Gastroesophageal sphincter (tissue), 3 donors: ENCODE measurements around the gene CSTF2.

Experiments used
- POLR2AphosphoS5 ChIP-seq: sonication (generic); formaldehyde crosslinking; IDR thresholded peaks from one replicate; pipeline ENCODE4 v1.6.1; 2017; ENCODE audit warnings: antibody characterized with exemption
- TF ChIP-seq, protein P1 (sequence below), 4 experiments: fragments of 200-600 bp in 2 of 4; fragments of 450-650 bp in 2 of 4; sonication (generic) in 1 of 4; IDR thresholded peaks; one replicate each; pipeline ENCODE4 v1.5.1; 2017 to 2019; ENCODE audit warnings: antibody characterized with exemption in 4 of 4, mild to moderate bottlenecking in 2 of 4, moderate library complexity in 2 of 4

DNA sequence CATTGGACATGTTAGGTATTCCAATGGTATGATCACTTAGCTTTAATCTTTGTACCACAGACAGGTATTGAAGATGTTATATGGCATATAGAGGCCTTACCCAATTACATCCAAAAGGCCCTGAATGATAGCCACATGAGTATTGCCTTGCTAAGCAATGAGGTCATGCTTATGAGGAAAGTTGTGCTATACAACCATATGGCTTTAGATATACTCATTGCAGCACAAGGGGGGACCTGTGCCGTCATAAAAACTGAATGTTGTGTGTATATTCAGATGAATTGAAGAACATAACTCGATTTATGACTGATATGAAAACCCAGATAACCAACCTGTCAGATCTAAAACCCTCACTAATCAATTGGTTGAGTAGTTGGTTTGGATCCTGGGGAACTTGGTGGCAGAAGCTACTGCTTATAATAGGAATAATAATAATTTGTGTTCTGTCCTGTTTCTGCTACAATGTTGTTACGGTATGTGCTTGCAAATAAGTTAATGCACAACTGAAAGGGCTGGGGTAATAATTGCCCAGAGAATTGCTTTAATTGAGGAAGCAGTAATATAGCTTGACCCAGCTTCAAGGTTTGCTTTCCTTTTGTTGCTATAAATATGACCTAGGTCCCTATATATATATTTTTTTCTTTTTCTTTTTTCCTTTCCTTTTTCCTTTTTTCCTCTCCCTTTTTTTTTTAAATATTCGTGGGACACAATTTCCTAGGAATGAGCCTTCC, 21.5 kb upstream of the CSTF2 start:
- TF ChIP-seq, protein P1, sequence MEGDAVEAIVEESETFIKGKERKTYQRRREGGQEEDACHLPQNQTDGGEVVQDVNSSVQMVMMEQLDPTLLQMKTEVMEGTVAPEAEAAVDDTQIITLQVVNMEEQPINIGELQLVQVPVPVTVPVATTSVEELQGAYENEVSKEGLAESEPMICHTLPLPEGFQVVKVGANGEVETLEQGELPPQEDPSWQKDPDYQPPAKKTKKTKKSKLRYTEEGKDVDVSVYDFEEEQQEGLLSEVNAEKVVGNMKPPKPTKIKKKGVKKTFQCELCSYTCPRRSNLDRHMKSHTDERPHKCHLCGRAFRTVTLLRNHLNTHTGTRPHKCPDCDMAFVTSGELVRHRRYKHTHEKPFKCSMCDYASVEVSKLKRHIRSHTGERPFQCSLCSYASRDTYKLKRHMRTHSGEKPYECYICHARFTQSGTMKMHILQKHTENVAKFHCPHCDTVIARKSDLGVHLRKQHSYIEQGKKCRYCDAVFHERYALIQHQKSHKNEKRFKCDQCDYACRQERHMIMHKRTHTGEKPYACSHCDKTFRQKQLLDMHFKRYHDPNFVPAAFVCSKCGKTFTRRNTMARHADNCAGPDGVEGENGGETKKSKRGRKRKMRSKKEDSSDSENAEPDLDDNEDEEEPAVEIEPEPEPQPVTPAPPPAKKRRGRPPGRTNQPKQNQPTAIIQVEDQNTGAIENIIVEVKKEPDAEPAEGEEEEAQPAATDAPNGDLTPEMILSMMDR (IDR thresholded peaks at IDR 0.05) = no peak
- no peak for TF ChIP-seq POLR2AphosphoS5
